ENCODE results near the gene IL4R.
A peak's percentile ranks its signal among the peaks of the same experiment; 100 is the strongest.

Gene IL4R

DNA sequence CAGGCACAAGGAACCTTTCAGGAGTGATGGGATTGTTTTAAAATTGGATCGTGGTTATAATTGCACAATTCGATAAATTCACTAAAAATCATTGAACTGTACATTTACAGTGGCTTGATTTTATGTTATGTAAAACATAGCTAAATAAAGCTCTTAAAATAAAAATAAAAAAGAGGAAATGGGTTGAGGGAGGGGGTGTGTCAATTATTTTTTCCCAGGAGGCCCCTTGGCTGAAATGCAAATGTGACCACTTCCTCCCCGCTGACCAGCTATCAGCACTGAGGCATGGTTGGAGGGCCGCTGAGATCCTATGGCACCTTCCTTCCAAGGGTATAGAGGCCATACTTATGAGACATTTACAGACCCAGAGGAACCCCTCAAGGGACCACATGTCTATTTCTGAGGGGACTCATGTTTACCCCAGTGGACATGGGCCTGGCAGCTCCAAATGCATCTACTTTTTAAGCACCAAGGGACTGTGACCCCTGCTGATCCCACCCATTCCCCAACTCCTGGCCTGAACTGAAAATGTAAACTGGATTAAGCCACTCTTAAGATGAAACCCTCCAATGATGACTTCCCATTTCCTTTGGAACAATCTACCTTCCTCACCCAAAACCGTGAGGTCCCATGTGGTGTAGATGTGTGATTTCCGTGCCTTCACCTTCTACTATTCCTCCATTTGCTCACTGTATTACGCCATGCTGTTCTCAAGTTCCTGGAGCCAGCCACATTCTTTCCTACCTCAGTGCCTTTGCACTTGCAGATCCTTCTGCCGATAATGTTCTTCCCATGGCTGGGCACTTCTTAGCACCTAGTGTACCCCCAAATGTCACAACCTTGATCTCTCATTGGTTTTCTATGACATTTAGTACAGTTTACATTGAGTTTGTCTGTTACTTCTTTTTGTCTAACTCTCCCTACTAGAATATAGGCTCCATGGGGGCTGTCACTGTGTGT, 85.4 kb downstream of the IL4R start:
- Histone ChIP-seq H3K4me2 (ENCODE audit: low read depth, low read length, poor library complexity, severe bottlenecking) (peak overlapping the region; percentile 13), H3K4me3 (ENCODE audit: low read length, poor library complexity, severe bottlenecking) (no peak overlapping the region), H2AFZ (ENCODE audit: low read length) (peak overlapping the region; percentile 21; the same call in 1 of the 2 replicates), H3K79me2 (ENCODE audit: insufficient read depth, low read length) (no peaks in the 10 kb centered on the region), H3K4me1 (ENCODE audit: insufficient read depth, low read length, poor library complexity, severe bottlenecking) (peaks cover 43% of the 10 kb centered on the region), H3K27me3 (ENCODE audit: insufficient read depth, low read length, poor library complexity, severe bottlenecking) (no peaks in the 10 kb centered on the region), H3K9me3 (ENCODE audit: insufficient read depth, low read depth, low read length) (no peaks in the 10 kb centered on the region), H3K9ac (ENCODE audit: low read depth, low read length, poor library complexity, severe bottlenecking) (no peak overlapping the region), H3K36me3 (ENCODE audit: insufficient read depth, low read length) (no peaks in the 10 kb centered on the region), H4K20me1 (ENCODE audit: insufficient read depth, low read length, poor library complexity, severe bottlenecking) (no peaks in the 10 kb centered on the region), H3K9me2 (replicated peaks; ENCODE audit: low read depth, low read length) (no peaks in the 10 kb centered on the region), H3F3A (ENCODE audit: low read depth) (no peaks in the 10 kb centered on the region)
- TF ChIP-seq, protein P1, sequence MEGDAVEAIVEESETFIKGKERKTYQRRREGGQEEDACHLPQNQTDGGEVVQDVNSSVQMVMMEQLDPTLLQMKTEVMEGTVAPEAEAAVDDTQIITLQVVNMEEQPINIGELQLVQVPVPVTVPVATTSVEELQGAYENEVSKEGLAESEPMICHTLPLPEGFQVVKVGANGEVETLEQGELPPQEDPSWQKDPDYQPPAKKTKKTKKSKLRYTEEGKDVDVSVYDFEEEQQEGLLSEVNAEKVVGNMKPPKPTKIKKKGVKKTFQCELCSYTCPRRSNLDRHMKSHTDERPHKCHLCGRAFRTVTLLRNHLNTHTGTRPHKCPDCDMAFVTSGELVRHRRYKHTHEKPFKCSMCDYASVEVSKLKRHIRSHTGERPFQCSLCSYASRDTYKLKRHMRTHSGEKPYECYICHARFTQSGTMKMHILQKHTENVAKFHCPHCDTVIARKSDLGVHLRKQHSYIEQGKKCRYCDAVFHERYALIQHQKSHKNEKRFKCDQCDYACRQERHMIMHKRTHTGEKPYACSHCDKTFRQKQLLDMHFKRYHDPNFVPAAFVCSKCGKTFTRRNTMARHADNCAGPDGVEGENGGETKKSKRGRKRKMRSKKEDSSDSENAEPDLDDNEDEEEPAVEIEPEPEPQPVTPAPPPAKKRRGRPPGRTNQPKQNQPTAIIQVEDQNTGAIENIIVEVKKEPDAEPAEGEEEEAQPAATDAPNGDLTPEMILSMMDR (conservative IDR thresholded peaks at IDR 0.05; ENCODE audit: low read length) = no peak
- TF ChIP-seq EZH2phosphoT487 (IDR thresholded peaks at IDR 0.05; ENCODE audit: borderline replicate concordance) = no peak

GRCh38 chr16:27399969-27400368, 86.2 kb downstream of the IL4R start:
- no peaks in the 10 kb centered on the region for H3K27me3 ChIP-seq (ENCODE audit: insufficient read depth, low read length, poor library complexity, severe bottlenecking)
- H3F3A ChIP-seq (ENCODE audit: low read depth) = no peaks in the 10 kb centered on the region
- H3K9ac ChIP-seq (ENCODE audit: low read depth, low read length, poor library complexity, severe bottlenecking) = no peak overlapping the region
- no peaks in the 10 kb centered on the region for H3K9me2 ChIP-seq (replicated peaks; ENCODE audit: low read depth, low read length)
- no peak overlapping the region for H2AFZ ChIP-seq (ENCODE audit: low read length)
- H3K4me2 ChIP-seq (ENCODE audit: low read depth, low read length, poor library complexity, severe bottlenecking) = no peak overlapping the region
- H3K4me1 ChIP-seq (ENCODE audit: insufficient read depth, low read length, poor library complexity, severe bottlenecking) = peaks cover 43% of the 10 kb centered on the region
- H3K79me2 ChIP-seq (ENCODE audit: insufficient read depth, low read length) = no peaks in the 10 kb centered on the region
- no peaks in the 10 kb centered on the region for H3K9me3 ChIP-seq (ENCODE audit: insufficient read depth, low read depth, low read length)
- TF ChIP-seq, protein P1 (conservative IDR thresholded peaks at IDR 0.05; ENCODE audit: low read length) = no peak
- no peak for TF ChIP-seq EZH2phosphoT487 (IDR thresholded peaks at IDR 0.05; ENCODE audit: borderline replicate concordance)
- no peaks in the 10 kb centered on the region for H4K20me1 ChIP-seq (ENCODE audit: insufficient read depth, low read length, poor library complexity, severe bottlenecking)
- H3K36me3 ChIP-seq (ENCODE audit: insufficient read depth, low read length) = no peaks in the 10 kb centered on the region
- H3K4me3 ChIP-seq (ENCODE audit: low read length, poor library complexity, severe bottlenecking) = no peak overlapping the region

GRCh38 chr16:27400751-27401620, 87.2 kb downstream of the IL4R start:
- Histone ChIP-seq H3K4me1 (ENCODE audit: insufficient read depth, low read length, poor library complexity, severe bottlenecking) (peaks cover 51% of the 10 kb centered on the region), H2AFZ (ENCODE audit: low read length) (no peak overlapping the region), H3K4me2 (ENCODE audit: low read depth, low read length, poor library complexity, severe bottlenecking) (peak overlapping the region; percentile 86), H4K20me1 (ENCODE audit: insufficient read depth, low read length, poor library complexity, severe bottlenecking) (no peaks in the 10 kb centered on the region), H3K9me3 (ENCODE audit: insufficient read depth, low read depth, low read length) (no peaks in the 10 kb centered on the region), H3K9me2 (replicated peaks; ENCODE audit: low read depth, low read length) (no peaks in the 10 kb centered on the region), H3K79me2 (ENCODE audit: insufficient read depth, low read length) (no peaks in the 10 kb centered on the region), H3K27me3 (ENCODE audit: insufficient read depth, low read length, poor library complexity, severe bottlenecking) (no peaks in the 10 kb centered on the region), H3K9ac (ENCODE audit: low read depth, low read length, poor library complexity, severe bottlenecking) (no peak overlapping the region), H3K4me3 (ENCODE audit: low read length, poor library complexity, severe bottlenecking) (no peak overlapping the region), H3K36me3 (ENCODE audit: insufficient read depth, low read length) (no peaks in the 10 kb centered on the region), H3F3A (ENCODE audit: low read depth) (no peaks in the 10 kb centered on the region)
- TF ChIP-seq EZH2phosphoT487 (IDR thresholded peaks at IDR 0.05; ENCODE audit: borderline replicate concordance) = no peak
- TF ChIP-seq, protein P1 (conservative IDR thresholded peaks at IDR 0.05; ENCODE audit: low read length) = no peak

Measured in Loucy (cell line).